H1 (cell line): ENCODE results near the gene RAB31. TPM values are rescaled to one million over a fixed set of nuclear protein-coding genes. Genes with fewer than 3 reads are reported as not detected.

Experiments
- POLR2A ChIP-seq, 2 experiments: IDR thresholded peaks; 1 replicate in 1 of 2; 2 replicates in 1 of 2; pipeline ENCODE4 v1.6.1; 2011; ENCODE audit warnings: low read depth in 2 of 2, low read length in 2 of 2, mild to moderate bottlenecking in 2 of 2; ENCODE audit errors: control extremely low read depth in 1 of 2
- SIN3A ChIP-seq, 2 experiments: IDR thresholded peaks in 1 of 2; conservative IDR thresholded peaks in 1 of 2; 2 replicates each; pipeline ENCODE4 v1.6.1; 2011 to 2012; ENCODE audit warnings: low read length in 2 of 2, improper control_type of control experiment in 1 of 2, low read depth in 1 of 2, mild to moderate bottlenecking in 1 of 2
- polyA plus RNA-seq, 7 experiments: library from polyadenylated mRNA; depleted of rRNA in 3 of 7; stranded (reverse) in 5 of 7; unstranded in 2 of 7; fragments of >200 nt in 5 of 7; fragments of 200-250 nt in 2 of 7; gene quantifications; 1 replicate in 5 of 7; 2 replicates in 1 of 7; 4 replicates in 1 of 7; pipeline versions ENCODE4 v1.2.1 to v1.2.3, GENCODE V29; 2011 to 2013; ENCODE audit warnings: missing spikeins in 2 of 7, mixed read lengths in 2 of 7
- total RNA-seq: library from RNA; stranded (reverse); fragmentation: NEBNext Ultra II Directional; extraction: Animal tissue kit (Norgen Biotek cat#: 25700); gene quantifications from 2 replicates; pipeline ENCODE4 v1.2.1, GENCODE V29; 2021
- TF ChIP-seq, protein P1 (sequence below): IDR thresholded peaks from 2 replicates; pipeline ENCODE4 v1.6.1; 2012; ENCODE audit warnings: inconsistent platforms

The RAB31 gene
- total and polyA plus RNA-seq, 2 of the 8 experiments (the other 6 are each of a cell fraction or from before 2014, with no cell fraction given): 15.2 to 40.9 TPM

DNA sequence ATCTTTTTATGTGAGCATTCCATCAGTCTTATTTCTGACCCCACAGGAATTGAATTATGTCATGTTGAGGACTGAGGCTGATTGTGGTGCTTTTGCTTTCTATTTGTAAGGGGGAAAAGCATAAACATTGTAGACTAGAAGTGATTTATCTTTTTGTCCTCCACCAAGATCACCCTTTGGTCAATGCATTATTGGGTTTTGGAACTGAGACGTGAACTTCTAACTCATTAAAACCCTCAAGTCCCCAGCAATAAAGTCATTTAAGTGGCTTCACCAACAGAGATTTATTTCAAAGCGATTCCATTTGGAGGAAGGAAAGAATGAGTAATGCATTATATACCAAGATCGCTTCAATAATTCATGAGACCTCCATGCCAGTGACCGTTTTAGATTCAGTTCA is 102.2 kb downstream of the RAB31 start (continued):
- TF ChIP-seq, protein P1, sequence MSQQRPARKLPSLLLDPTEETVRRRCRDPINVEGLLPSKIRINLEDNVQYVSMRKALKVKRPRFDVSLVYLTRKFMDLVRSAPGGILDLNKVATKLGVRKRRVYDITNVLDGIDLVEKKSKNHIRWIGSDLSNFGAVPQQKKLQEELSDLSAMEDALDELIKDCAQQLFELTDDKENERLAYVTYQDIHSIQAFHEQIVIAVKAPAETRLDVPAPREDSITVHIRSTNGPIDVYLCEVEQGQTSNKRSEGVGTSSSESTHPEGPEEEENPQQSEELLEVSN: no peak
- TF ChIP-seq POLR2A (IDR thresholded peaks at IDR 0.05; ENCODE audit: control extremely low read depth in 1 of 2, low read depth in 2 of 2, low read length in 2 of 2) (no peak), SIN3A (conservative IDR thresholded peaks at IDR 0.05 in 1 of 2, IDR thresholded peaks at IDR 0.05 in 1 of 2; ENCODE audit: low read depth in 1 of 2, low read length in 2 of 2) (no peak)
